NCI-H748 (cell line): ENCODE data around the gene ZC3H14.

Source experiments
- DNase-seq: peaks from one replicate; lab custom pipeline; 2025; ENCODE audit not compliant: unreplicated experiment; lab: John Stamatoyannopoulos, UW

The ZC3H14 gene

GRCh38 chr14:88551980-88552431 lies 10.8 kb upstream of the ZC3H14 start:
- peak; percentile 59 for DNase-seq

GRCh38 chr14:88552876-88553275 lies 10.0 kb upstream of the ZC3H14 start:
- DNase-seq: peak; percentile 45

- DNase-seq: no peak
Observed at GRCh38 chr14:88553886-88554456, 8.9 kb upstream of the ZC3H14 start.

- peak; percentile 65 for DNase-seq
Observed at GRCh38 chr14:88554457-88555286, 8.2 kb upstream of the ZC3H14 start, which contains the start of gene PTPN21. PTPN21 (minus strand) TSS chr14:88555007; CDS start chr14:88550417, 4,590 bp downstream.

GRCh38 chr14:88556581-88556980 lies 6.3 kb upstream of the ZC3H14 start:
- no peak for DNase-seq

GRCh38 chr14:88559852-88560251 lies 3.0 kb upstream of the ZC3H14 start:
- DNase-seq: peak; percentile 30

GRCh38 chr14:88562532-88562830 lies 356 bp upstream of the ZC3H14 start:
- no peak for DNase-seq

GRCh38 chr14:88563845-88564244 lies 1.0 kb downstream of the ZC3H14 start:
- no peak for DNase-seq

GRCh38 chr14:88565427-88565826 lies 2.6 kb downstream of the ZC3H14 start:
- no peak for DNase-seq

GRCh38 chr14:88568196-88568595 lies 5.4 kb downstream of the ZC3H14 start:
- no peak for DNase-seq

- DNase-seq: no peak
Observed at GRCh38 chr14:88572117-88572516, 9.3 kb downstream of the ZC3H14 start.

- DNase-seq: no peak
Observed at GRCh38 chr14:88576222-88576621, 13.4 kb downstream of the ZC3H14 start.

GRCh38 chr14:88584451-88584850 lies 21.6 kb downstream of the ZC3H14 start:
- no peak for DNase-seq

GRCh38 chr14:88588081-88588480 lies 25.2 kb downstream of the ZC3H14 start:
- no peak for DNase-seq

- DNase-seq: no peak
Observed at GRCh38 chr14:88590173-88590572, 27.3 kb downstream of the ZC3H14 start.

- DNase-seq: no peak
Observed at GRCh38 chr14:88592031-88592430, 29.2 kb downstream of the ZC3H14 start.

GRCh38 chr14:88597038-88597437 lies 34.2 kb downstream of the ZC3H14 start:
- no peak for DNase-seq

GRCh38 chr14:88597601-88598000 lies 34.8 kb downstream of the ZC3H14 start:
- no peak for DNase-seq

GRCh38 chr14:88598097-88598675 lies 35.3 kb downstream of the ZC3H14 start:
- no peak for DNase-seq

GRCh38 chr14:88599326-88599725 lies 36.5 kb downstream of the ZC3H14 start:
- DNase-seq: no peak

GRCh38 chr14:88599761-88600439 lies 37.1 kb downstream of the ZC3H14 start:
- DNase-seq: no peak

- no peak for DNase-seq
Observed at GRCh38 chr14:88604212-88604611, 41.4 kb downstream of the ZC3H14 start.
